ENCODE results near the gene CHFR.
"Not testable (repeated sequence)": the region's sequence is repeated elsewhere in the genome, so short reads cannot be mapped to it uniquely, and the experiment has no call there.

The CHFR gene

DNA sequence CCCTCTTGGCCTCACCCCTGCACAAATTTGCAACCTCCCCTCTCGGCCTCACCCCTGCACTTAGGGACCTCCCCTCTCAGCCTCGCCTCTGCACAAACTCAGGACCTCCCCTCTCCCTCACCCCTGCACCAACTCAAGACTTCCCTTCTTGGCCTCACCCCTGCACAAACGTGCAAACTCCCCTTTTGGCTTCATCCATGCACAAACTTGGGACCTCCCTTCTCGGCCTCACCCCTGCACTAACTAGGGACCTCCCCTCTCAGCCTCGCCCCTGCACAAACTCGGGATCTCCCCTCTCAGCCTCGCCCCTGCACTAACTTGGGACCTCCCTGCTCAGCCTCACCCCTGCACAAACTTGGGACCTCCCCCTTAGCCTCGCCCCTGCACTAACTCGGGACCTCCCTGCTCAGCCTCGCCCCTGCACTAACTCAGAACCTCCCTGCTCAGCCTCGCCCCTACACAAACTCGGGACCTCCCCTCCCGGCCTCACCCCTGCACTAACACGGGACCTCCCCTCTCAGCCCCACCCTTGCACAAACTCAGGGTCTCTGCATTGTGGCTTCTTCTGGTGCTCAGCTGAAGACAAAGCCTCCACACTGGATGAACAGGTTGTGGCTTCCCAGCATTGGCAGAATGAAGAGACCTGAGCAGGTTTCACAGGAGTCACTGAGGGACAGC is 47.7 kb downstream of the CHFR start:
- no peak for DNase-seq (ENCODE audit: low read depth in 2 of 2)

DNA sequence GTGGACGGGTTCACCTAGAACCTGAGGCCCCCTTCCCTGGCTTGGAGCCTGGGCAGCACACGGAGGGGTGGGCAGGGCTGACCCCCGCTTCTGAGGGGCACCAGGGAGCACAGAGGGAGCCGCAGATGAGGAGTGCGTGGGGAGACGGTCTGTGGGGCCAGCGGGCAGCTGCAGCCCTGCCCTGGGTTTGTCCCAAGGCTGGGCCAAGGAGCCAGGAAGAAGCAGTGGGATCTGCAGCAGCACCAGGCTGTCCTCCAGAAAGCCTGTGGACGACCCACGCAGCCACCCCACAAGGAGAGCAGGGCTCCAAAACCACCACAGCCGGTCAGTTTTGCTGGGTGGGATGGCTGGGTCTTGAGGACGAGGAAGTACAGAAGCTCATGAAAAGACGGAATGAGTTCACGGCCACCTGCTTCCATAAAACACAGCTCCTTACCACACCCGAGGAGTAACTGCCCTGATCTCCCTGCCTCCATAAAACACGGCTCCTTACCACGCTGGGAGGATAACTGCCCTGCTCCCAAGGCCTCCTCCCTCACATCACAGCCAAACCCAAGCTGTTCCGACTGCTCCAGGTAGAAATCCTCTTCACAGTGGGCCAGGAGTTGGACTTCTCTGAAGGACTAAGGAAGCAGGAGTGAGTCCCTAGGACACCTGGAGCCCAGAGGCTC is 48.9 kb downstream of the CHFR start:
- DNase-seq (ENCODE audit: low read depth in 2 of 2) = no peak

DNA sequence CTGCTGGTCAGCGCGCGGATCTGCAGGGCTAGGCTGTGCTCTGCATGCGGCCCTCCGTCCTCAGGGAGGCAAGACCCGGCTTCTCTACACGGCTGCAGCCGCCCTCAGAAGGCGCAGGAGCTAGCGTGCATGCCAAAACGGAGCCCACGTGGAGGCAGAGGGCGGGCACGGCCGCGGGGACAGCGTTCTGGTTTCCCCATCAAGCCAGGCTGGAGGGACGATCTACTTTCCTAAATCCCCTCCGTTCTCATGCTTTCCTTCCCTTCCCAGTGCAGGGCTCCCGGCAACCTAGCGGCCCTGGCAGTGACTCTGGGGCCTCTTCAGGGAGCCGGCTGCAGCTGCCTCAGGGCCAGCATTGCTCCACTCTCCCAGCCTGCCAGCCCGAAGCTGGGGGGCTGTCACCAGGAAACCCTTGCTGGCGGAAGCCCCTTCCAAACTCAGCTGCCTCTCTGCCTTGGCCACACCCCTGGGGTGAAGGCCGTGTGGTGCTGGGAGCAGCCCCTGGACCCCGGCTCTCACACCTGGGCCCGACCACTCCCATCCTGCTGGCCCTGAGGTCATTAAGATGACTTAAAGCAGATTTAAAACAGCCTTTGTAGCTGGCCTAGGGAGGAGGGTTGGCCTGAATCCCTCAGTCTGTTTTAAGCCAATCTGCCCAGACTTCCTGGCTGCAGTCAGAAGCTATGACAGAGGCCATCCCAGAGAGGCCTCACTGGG is 49.6 kb downstream of the CHFR start:
- no peak for DNase-seq (ENCODE audit: low read depth in 2 of 2)

DNA sequence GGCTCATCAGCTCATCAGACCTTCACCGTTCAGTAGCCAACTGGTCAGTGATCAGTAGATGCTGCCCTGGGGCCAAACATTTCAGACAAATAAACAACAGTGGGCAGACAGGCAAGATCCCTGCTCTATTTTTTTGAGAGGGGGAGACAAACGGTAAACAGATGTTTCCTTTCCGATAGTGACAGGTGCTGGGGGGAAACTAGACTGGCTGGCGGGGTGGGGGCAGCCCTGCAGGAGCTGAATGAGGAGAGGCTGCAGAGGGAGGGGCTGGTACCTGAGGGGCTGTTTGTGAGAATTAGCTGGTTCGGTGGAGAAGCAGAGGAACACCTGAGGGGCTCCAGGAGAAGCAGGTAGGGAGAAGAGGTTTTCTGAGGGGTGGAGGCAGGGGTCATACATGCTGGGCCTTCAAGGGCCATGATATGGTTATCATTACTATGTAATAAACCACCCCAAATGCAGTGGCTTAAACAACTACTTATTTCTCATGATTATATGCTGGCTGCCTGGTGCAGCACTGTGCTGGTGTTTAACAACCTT is 50.5 kb downstream of the CHFR start:
- no peak for DNase-seq (ENCODE audit: low read depth in 2 of 2)

DNA sequence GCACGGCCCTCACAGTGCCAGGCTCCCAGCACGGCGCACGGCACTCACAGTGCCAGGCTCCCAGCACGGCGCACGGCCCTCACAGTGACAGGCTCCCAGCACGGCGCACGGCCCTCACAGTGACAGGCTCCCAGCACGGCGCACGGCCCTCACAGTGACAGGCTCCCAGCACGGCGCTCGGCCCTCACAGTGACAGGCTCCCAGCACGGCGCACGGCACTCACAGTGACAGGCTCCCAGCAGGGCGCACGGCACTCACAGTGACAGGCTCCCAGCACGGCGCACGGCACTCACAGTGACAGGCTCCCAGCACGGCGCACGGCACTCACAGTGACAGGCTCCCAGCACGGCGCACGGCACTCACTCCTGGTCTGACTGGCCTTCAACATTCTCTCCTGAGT is 51.2 kb downstream of the CHFR start:
- DNase-seq (ENCODE audit: low read depth in 2 of 2) = not testable (repeated sequence)

DNA sequence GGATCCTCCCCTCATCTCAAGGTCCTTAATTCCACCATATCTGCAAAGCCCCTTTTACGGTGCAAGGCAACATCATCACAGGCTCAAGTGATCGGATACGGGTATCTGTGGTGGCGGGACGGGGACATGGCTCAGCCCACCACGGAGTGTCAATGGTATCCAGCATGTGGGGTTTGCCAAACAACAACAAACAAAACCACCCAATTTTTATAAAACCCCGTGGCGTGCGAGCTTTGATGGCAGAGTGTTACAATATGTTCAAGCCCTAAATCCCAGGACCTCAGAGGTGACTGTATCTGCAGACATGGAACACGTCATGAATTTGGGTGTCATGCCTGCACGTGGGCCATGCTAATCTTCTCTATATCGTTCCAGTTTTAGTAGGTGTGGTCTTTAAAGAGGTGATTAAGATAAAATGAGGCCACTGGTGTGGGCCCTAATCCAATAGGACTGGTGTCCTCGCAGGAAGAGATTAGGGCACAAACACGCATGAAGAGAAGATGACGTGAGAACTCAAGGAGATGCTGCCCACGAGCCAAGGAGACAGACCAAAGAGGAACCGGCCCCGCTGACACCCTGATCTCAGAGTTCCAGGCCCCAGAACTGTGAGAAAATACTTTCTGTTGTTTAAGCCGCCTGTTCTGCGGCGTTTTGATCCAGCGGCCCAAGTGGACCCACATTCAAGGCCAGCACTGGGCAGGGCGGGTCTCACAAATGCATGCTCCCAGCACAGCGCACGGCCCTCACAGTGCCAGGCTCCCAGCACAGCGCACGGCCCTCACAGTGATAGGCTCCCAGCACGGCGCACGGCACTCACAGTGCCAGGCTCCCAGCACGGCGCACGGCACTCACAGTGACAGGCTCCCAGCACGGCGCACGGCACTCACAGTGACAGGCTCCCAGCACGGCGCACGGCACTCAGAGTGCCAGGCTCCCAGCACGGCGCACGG is 52.1 kb downstream of the CHFR start:
- DNase-seq (ENCODE audit: low read depth in 2 of 2) = no peak

DNA sequence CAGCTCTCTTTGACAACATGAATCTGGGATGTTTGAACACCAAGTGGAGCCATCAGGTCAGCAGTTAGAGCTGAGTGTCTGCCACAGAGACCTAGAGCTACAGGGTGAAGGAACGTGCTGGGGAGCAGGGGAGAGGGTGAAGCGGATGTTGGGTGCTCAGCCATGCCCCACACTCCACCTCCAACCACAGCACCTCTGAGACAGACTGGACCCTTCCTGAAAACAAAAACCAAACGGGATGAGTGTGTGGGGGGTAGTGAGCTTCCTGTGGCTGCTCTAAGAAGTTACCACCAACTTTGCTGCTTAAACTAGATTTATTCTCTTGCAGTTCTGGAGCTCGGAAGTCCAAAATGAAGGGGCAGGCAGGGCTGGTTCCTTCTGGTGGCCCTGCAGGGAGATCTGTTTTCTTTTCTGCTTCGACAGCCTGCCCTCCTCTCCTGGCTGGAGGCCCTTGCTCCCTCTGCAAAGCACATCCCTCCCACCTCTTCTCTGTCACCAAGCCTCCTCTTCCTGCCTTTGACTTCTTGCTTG is 53.2 kb downstream of the CHFR start:
- DNase-seq (ENCODE audit: low read depth in 2 of 2) = no peak

DNA sequence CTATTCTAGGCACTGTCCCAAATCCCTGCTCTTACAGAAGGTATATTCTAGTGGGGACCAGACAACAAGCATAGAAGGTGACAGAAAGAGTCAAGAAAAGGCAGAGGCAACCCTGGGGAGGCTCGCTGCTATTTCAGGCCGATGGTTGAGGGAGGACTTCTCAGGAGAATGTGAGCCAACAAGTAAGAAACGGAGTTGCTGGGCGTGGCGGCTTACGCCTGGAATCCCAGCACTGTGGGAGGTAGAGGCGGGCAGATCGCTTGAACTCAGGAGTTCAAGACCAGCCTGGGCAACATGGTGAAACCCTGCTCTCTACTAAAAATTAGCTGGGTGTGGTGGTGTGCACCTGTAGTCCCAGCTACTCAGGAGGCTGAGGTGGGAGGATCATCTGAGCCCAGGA is 54.1 kb downstream of the CHFR start:
- no peak for DNase-seq (ENCODE audit: low read depth in 2 of 2)

DNA sequence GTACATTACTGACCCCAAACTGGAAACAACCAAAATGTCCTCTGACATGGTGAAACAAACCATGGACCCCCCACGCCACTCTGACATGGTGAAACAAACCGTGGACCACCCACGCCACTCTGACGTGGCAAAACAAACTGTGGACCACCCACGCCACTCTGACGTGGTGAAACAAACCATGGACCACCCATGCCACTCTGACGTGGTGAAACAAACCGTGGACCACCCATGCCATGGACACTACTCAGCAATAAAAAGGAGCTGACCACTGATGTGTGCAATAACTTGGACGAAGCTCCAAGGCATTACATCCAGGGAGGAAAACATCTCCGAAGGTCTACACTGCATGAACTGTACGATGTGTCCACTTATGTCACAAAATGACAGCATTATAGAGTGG is 55.6 kb downstream of the CHFR start:
- no peak for DNase-seq (ENCODE audit: low read depth in 2 of 2)

DNA sequence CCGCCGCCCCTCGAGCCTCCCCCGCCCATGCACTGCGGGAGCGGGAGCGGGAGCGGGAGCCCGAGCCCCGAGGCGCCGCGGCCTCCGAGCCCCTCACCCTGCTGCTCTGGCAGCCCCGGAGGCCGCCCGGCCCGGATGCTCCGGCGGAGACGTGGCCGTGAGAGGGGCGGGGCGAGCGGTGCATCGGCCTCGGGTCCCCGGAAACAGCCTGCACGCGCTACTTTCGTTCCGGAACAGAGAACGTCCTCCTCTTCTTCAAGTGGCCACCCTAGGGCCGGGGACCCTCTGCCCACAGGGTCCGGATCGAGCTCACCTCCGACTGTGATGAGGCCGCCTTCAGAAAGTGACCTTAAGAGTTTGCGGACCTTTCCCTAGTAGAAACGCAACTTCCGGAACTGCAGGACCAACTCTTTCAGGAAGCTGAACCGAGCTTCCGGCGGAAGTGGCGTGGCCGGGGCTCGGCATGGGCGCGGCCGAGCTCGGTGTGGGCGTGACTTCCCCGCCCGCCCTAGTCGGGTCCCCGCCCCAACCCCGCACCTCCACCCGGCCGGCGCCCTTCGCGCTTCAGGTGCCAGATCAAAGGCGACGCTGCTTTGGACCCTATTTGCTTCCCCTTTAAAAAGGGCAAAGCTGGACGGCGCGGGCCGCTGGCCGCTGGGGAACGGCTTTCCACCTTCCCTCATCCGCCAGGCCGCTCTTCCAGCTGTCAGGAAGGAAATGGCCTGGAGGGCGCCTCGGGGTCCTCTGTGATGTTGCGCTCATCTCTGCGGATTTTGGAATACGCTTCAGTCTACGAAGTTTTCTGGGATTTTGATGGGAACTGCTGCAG is 58.5 kb downstream of the CHFR start, which contains the start of gene GOLGA3:
Gene GOLGA3 (minus strand): TSS at position 164 of the 829 bp plus-strand sequence. CDS start 6,741 bp downstream, outside the sequence.
- peak; percentile 91 to 92 for DNase-seq (ENCODE audit: low read depth in 2 of 2)

DNA sequence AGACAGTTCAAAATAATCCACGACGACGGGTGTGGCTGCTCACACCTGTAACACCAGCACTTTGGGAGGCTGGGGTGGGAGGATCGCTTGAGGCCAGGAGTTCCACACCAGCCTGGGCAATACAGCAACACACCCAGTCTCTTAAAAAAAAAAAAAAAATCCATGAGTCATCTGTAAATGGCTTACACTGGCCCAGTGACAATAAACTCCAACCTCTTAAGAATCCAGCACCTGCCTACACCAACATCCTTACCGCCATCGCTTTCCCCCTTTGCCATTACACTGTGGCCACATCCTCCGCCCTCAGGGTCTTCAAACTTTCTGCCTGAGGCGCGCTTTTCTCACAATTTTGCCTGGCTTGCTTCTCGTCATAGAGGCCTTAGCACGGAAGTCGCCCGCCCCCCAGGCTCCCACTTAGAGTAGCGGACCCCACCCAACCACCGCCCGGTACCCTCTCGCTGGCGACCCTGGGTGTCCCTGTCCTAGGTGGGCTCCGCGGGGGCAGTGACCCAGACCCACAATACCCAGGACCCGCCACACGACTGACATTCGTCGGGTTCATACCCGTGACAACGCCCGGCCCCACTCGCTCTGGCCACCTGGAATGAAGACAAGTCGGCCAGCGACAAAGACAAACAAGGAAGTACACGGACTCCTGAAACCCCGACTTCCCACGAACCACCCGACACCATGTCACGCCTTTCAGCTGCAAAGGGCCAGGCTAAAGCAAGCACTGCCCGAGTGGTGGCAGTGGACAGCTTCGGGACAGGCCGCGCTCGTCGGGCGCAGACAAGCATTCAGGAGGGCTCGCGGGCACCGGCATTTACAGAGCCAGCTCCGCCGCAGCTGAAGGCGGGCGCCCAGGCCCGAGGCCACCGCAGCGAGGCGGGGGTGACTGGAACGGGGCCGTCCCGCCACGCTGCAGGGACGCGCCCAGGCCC is 59.4 kb downstream of the CHFR start:
- DNase-seq (ENCODE audit: low read depth in 2 of 2) = no peak

DNA sequence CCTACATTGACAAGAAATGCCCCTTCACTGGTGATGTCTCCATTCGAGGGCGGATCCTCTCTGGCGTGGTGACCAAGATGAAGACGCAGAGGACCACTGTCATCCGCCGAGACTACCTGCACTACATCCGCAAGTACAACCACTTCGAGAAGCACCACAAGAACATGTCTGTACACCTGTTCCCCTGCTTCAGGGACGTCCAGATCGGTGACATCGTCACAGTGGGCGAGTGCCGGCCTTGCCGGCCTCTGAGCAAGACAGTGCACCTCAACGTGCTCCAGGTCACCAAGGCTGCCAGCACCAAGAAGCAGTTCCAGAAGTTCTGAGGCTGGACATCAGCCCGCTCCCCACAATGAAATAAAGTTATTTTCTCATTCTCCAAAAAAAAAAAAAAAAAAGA is 61.5 kb downstream of the CHFR start:
- no peak for DNase-seq (ENCODE audit: low read depth in 2 of 2)

DNA sequence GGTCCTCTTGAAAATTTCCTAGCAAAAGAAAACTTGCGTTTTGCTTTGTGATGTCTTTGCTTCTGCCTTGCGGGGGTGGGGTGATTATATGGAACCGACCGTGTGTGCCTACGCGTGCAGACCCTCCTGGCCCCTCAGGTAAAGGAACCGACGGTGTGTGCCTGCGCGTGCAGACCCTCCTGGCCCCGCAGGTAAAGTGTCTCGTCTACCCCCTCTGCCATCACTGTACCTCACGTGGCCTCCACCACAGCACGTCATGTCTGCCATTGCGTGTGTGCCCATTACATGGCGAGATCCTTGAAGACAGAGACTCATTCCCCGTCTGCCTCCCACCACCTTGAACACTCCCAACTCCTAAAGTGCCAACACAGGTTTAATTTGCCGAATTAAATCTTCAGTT is 62.3 kb downstream of the CHFR start:
- no peak for DNase-seq (ENCODE audit: low read depth in 2 of 2)

DNA sequence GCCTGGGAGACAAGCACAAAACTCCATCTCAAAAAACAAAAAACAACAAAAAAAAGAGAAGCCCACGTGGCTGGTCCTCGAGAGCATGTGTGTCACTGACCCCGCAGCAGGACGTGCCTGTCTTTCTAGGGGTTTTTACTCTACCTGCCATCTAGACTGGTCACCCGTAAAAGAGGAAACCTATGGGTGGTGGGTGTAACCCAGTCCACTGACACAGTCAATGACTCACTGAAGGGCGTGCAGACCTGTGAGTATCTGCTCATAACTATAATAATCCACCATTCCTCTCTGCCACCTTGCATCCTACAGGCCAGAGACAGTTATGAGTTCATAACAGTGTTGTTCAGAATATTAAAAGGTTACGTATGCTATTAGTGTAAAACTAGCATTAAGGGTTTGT is 63.4 kb downstream of the CHFR start:
- no peak for DNase-seq (ENCODE audit: low read depth in 2 of 2)

DNA sequence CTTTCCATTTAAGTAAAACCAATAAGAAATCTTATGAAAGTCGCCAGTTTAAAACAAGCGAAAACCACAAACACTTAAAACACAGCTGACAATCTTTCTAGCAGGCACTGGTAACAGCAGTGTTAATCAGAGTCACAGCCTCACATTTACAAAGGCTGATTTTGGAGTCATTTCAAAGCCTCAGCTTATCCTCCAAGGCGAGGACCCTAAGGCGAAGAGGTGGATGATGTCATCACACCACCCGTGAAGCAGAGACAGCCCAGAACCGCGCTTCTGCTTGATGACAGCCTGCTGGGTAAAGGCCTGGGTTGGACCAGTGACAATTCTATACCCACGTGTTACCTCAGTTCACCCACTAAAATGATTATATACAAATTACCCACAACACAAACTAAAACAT is 68.8 kb downstream of the CHFR start:
- DNase-seq (ENCODE audit: low read depth in 2 of 2) = no peak

DNA sequence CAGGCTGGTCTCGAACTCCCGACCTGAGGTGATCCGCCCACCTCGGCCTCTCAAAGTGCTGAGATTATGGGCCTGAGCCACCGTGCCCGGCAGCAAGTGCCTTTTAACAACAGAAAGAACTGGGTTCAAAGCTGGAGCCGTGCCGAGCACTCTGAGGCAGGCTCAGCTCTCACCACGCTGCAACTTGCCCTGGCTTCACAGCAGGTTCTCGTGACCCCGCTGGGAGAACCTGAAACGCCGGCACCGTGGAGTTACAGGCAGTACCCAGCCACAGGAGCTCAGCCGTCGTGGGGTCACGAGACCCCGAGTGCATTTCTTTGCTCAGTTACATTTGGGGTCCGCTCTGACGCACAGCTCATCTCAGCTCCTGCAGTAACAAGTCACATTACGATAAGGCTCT is 73.2 kb downstream of the CHFR start:
- no peak for DNase-seq (ENCODE audit: low read depth in 2 of 2)

DNA sequence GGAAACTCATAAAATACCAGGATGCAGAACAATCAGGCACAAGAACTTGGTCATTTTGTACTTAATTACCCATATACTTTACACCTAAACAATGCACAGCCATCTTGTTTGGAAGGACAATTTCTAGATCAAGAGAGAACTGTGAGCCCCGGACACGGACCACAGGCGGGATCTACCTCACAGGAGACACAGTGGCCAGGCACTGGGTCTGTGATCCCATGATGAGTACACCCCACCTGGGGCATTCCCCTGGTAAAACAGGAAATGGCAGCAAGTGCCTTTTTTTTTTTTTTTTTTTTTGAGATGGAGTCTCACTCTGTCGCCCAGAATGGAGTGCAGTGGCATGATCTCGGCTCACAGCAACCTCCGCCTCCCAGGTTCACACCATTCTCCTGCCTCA is 74.0 kb downstream of the CHFR start:
- DNase-seq (ENCODE audit: low read depth in 2 of 2) = no peak

DNA sequence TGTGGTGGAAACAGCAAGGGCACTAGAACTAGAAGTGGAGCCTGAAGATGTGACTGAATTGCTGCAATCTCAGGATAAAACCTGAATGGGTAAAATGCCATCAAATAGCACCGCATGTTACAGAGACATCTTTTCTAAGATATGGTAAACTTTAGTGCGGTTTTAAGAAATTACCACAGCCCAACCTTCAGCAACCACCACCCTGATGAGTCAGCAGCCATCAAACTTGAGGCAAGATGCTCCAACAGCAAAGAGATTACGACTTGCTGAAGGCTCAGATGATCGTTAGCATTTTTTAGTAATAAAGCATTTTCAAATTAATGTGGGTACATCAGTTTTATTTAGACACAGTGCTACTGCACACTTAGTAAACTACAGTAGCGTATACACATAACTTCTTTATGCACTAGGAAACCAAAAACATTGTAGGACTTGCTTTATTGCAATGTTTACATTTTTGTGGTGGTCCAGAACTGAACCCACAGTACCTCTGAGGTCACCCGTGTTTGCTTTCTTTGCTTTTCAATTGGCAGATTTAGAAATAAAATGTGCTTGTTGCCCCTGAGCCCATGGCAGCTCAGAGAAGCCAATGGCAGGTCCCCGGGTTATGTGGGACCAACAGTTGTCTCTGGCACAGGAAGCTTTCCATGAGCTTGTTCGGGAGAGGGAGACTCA is 74.6 kb downstream of the CHFR start:
- no peak for DNase-seq (ENCODE audit: low read depth in 2 of 2)

DNA sequence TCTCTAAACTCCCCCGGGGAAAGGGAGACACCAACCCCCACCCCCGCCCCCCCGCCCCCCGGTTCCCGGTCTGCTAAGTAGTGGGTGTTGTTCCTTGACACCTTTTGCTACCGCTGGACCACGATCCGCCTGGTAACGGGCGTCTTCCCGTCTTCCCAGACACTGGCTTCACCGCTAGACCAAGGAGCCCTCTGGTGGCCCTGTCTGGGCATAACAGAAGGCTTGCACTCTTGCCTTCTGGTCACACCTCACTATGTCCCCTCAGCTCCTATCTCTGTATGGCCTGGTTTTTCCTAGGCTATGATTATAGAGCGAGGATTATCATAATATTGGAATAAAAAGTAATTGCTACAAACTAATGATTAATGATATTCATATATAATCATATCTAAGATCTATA is 78.0 kb downstream of the CHFR start:
- not testable (repeated sequence) for DNase-seq (ENCODE audit: low read depth in 2 of 2)

All from stimulated activated CD8-positive, alpha-beta memory T cell treated with anti-CD3 and anti-CD28 coated beads, Interleukin-7, amount 100 ng/mL, for 1 hour (primary cell).